ENCODE results near the gene CRISPLD2.

Gene CRISPLD2, protein sequence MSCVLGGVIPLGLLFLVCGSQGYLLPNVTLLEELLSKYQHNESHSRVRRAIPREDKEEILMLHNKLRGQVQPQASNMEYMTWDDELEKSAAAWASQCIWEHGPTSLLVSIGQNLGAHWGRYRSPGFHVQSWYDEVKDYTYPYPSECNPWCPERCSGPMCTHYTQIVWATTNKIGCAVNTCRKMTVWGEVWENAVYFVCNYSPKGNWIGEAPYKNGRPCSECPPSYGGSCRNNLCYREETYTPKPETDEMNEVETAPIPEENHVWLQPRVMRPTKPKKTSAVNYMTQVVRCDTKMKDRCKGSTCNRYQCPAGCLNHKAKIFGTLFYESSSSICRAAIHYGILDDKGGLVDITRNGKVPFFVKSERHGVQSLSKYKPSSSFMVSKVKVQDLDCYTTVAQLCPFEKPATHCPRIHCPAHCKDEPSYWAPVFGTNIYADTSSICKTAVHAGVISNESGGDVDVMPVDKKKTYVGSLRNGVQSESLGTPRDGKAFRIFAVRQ

DNA sequence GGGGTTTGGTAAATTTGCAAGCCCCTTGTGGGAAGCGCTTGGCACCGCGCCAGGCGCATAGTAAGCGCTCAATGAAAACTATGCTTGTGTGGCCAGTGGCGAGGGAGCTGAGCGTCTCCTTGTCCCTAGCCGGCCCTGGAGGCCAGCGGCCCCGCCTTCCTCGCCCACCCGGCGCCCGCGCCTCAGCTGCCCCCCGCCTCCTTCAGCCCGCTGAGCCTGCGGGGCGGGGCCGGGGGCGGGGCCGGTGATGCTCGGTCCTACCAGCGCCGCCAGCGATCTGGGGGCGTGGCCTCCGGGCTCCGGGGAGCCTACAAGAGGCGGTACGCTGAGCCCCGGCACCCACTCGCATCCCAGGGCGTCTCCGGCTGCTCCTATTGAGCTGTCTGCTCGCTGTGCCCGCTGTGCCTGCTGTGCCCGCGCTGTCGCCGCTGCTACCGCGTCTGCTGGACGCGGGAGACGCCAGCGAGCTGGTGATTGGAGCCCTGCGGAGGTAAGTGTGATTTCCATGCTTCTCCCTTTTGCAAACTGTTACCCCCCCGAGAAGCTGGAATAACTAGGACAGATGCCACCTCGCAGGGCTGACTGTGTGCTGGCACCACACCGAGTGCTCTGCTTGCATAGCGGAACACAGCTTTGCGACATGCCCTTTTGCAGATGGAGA, at the start of gene CRISPLD2:
Gene CRISPLD2 (plus strand): TSS at position 342 of the 661 bp plus-strand sequence. CDS start 18,511 bp downstream, outside the sequence.
- DNase-seq: peak; percentile 89

DNA sequence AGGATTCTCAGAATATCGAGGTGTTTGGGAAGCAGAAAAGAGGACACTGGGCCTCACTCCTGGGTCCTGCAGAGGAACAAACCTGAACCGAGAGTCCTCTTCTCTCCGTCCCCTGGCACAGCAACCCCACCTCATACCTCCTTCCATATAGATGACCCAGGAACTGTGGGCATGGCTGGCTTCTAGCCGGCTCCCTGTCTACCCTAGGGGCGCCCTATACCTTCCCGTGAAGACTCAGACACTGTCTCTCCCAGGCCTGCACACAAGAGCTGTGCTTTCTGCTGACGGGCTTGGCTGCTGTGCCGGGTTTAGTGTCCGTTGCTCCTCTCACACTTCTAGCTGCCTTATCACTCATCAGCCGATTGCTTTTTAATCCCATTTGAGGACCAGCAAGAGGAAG, 46.5 kb upstream of the CRISPLD2 start:
- DNase-seq: no peak

DNA sequence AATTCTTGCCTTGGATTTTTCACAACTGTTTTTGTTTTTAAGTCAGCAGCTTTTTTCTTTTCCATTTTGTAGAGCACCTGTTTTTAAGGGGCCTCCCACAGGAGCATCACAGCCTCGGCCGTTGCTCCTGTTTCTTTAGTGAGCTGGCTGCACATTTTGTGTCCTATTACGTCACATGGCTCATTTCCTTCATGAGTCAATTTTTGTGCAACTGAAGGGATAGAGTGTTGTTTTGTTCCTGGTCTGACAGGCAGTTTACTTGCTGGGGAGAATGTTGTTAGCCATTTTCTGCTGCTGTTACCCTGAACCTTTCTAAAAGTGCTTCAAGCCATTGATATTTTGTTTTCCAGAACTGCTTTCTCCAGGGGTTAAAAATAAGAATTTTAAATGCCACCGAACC, 45.0 kb upstream of the CRISPLD2 start:
- no peak for DNase-seq

DNA sequence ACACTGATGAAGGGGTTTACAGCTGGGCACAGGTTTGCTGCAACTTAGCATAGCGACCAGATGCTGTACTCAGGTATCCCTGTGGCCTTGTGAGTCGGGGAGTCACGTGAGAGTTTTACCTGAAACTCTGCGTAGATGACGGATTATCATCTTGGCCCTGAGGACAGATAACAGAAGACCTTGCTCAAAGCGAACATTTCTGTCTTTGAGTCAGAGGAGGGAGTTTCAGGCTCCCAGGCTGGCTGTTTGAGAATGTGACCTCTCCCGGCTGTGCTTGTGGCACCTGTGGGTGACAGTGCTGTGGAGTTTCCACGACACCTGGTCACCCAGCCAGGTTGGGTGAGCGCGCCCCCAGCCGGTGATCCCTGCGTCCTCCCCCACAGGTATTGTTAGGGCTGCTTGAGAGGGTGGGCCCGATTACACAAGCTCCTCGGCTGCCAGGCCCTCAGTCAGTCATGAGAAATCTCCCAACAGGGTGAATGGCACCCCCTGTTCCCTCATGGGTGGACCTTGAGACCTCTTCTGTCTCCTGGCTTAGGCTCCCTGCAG, 44.4 kb upstream of the CRISPLD2 start:
- DNase-seq: no peak

DNA sequence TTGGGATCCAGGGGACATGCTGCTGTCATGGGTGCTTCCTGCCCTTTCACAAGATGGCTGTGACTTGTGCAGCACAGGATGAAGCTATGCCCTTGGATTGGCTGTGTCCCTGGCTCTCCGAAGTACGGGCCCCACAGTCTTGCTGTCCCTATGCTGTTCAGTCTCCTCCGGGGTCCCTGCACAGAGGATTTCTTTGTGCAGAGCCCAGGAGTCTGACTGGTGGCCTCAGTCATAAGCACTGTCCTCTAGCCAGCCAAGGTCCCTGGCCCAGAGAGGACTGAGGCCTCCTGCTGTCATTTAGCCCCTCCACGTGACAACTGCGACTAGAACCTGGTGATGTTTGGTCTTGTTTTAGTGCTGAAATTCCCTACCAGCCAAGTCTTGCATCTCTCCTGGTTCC, 42.4 kb upstream of the CRISPLD2 start:
- DNase-seq: no peak

DNA sequence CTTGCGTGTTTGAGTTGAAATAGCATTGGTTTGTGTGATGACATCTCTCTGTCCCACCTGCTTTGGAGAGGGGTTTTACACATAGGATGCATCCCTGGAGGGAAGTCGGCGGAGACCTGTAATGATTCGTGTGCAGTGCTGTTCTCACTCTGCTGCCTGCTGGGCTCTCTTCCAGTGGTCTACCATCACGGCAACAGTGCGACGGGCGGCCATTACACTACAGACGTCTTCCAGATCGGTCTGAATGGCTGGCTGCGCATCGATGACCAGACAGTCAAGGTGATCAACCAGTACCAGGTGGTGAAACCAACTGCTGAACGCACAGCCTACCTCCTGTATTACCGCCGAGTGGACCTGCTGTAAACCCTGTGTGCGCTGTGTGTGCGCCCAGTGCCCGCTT, 41.1 kb upstream of the CRISPLD2 start:
- no peak for DNase-seq

DNA sequence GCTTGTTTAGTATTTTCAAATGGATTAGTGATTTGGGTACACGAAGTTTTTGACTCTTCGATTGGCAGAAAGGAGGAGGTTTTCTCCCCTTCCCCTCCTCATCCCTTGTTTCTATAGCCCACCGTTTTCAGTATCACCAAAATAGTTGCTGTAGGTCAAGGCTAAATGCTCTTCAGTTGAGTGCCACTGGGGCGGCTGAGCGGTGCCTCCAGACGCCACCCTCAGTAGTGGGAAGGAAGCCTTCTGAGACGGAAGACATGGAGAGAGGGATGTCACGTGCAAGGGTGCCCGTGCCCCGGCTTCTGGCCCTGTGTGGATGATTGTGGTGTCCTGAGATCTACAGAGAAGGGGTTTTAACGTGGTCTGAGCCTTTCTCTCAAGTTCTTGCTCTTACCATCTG, 39.7 kb upstream of the CRISPLD2 start:
- DNase-seq: no peak

DNA sequence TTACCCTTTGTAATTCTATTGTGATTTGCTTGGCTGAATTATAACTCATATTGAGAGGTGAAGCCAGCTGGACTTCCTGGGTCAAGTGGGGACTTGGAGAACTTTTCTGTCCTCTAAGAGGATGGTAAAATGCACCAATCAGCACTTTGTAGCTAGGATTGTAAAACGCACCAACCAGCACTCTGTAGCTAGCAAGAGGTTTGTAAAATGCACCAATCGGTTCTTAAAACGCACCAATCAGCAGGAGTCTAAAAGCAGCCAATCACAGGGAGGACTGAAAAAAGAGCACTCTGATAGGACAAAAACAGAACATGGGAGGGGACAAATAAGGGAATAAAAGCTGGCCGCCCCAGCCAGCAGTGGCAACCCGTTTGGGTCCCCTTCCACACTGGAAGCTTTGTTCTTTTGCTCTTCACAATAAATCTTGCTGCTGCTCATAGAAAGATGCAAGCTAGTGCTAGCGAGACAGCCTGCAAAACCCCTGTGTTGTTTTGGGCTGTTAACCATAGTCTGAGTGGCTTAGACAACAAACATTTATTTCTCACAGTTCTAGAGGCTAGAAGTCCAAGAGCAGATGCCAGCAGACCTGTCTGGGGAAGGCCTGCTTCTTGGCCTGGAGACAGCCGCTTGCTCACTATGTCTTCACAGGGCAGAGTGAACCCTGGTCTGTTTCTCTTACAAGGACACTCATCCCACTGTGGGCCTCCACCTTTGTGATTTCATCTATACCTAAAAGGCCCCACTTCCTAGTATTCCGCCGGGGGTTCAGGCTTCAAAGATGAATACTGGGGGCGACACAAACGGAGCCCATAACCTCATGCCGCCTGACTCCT, 39.0 kb upstream of the CRISPLD2 start:
- DNase-seq: no peak

DNA sequence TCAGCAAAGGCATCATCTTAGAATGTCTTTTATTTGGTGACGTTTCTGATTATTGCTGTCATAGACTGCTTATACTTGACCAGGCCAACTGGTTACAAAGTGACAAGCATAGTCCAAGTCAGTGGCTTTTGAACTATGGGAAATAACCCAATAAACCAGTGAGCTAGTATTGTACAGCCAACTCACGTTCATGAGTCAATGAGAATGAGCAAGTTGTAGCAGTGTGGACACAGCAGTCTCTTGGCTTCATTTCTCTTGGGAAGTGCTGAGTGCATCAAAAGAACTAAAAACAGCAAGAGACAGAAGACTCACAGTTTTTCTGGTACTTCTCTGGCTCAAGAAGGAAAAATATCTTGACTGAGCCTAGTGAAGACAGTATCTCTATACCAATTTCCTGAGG, 36.9 kb upstream of the CRISPLD2 start:
- no peak for DNase-seq

DNA sequence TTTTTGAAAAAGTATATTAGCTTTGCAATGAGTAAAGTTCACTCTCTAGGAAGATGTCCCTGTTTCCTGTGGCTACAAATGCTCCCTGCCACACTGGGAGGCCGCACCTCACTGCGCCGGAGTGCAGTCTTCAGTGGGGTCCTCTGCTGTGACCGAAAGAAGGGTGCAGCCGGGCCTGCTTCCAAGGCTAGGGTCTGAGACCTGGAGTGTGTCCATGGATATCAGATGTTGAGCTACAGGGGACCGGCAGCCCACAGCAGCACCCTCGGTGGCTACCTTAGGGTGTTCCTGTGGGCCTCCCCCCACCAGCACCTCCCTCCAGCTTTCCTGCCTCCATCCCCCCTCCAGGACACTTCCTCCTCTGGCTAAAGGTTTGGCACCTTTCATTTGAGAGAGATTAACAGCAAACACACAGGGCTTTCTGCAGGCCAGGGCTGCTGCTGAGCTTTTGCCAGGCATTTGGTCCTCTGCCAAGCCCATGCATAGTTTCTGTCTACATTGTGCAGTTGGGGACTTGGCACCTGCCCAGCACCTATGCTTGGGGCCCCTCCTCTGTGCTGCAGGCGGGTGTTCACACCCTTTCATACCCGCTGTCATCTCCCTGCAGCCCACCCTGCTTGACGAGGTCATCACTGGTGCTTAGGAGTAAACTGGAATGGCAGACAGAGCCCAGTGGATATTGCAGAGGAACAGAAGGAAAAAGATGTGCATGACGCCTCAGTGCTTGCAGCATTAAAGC, 33.8 kb upstream of the CRISPLD2 start:
- peak; percentile 71 for DNase-seq

DNA sequence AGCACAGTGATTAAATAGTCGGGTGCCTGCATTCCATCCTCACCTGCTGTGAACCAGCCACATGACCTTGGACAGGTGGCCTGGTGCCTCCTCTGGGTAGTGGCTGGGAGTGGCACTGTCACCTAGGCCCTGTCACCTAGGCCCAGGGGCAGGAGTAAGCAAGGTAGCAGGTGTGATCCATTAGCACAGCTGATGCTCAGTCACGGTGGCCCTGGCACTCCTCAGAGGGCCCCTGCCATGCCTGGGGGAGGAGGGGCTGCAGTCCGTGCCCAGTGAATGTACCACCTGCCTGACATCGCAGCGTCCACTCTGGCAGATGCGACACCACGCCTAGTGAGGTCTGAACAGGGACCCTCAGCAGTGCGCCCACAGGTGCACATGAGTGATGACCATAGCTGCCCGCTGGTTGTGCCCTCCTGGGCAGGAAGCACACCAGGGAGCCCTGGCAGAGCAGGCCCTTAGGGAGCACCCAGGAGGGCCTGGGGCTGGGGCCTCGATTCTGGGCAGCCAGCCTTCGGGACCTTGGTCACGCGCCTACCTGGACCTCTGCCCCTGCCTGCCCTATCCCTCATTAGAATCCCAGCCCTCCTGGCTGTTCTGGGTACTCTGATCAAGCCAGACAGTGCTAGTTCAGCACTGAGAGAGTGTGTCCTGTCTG, 33.1 kb upstream of the CRISPLD2 start:
- DNase-seq: no peak

DNA sequence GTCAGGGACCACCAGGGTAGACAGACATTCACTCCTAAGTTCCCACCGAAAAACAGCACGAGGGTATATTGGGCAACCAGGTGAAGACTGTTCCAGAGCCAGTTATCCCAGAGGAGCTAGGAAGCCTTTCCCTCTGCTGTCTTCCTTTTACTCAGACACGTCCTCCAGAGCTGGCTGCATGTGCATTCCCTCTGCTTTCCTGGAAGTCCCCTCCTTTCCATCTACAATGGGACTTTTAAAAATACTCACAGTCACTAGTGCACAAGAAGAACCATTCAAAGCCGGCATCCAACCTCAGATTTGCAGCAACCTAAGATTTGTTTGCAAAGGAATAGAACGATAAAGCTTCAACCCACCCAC, 32.5 kb upstream of the CRISPLD2 start:
- no peak for DNase-seq

DNA sequence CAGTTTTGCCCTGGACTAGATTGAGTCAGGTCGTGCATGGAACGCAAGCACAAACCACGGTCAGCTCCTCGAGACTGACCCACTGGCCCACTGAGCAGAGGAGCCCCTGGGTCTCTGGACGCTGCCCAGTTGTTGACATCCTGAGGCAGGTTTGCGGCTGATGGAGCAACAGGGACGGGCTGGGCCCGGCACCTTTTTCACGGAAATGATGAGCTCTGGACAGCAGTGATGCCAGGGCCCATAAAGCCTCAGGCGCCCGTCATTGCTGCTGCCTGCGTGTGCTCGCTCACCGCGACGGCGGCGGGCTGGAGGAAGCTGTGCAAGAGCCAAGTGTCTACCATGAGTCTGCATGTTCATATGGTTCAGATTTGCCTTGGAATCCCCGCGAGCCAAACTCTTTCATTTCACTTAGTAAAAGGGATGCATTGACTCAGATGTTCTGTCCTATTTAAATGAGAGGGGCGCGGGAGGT, 30.8 kb upstream of the CRISPLD2 start:
- peak; percentile 75 for DNase-seq

DNA sequence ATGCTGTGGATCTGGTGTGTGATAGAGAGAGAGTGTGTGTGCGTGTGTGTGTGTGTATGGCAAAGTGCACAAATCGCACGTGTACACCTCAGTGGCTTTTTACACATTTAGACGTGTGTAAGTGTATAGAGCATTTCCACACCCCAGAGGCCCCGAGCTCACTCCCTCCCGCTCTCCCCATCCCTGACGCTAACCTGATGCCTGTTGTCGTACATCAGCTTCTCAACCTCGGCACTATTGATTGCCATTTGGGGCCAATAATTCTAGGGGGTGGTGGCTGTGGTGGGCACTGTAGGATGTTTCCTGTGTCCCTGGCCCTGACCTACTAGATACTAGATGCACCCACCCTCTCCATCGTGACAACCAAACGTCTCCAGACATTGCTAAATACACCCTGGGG, 30.4 kb upstream of the CRISPLD2 start:
- DNase-seq: no peak

DNA sequence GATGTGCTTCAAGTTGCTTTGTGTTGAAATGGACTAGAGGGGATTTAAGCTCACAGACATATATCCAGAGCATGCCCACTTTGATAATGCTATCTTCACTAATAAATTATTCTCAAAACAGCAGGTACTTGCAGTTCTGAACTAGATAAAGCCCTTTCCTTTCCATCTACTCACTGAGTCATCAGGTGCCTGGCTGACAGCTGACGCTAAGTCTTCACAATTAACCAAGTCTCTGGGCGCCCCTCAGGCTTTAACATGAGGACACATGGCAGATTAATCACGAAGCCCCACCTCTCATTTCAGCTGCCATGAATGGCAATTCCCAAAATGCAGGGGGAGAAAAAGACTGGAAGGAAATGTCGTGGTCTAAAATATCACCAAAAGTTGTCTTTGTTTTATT, 29.5 kb upstream of the CRISPLD2 start:
- DNase-seq: no peak

DNA sequence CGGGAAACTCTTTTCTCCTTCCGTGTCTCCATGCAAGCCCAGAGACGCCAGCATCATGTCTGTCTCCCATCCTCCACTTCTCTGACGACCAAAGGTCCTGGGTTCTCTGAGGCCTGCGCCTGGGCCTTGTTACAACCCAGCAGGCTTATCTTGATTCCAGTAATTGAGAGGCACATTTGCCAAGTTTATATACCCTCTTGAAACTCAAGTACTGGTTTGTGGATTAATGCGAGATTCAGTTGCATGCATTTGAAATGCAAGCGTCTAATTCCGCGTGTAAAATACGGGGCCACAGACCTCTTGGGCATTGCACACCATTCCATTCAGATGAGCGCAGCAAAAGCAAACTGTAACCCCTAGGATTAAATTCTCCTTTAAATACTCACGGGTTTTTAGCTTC, 28.7 kb upstream of the CRISPLD2 start:
- DNase-seq: no peak

DNA sequence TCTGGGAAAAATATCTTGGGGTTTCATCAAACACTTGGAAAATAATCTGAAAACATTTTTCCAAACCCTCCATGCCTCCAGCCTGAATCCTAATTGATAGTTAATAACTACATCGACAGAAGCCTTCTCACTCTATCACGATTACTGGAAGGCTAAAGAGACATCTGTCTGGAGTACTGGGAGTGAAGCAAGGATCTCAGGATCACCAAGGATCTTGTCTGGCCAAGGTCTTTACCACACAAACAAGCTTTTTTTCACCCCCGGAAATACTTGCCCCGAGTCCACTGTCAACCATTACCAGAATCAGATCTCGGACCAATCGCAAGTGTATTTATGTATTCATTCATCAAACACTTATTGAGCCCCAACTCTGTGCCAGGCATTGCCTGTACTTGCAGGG, 28.3 kb upstream of the CRISPLD2 start:
- no peak for DNase-seq

DNA sequence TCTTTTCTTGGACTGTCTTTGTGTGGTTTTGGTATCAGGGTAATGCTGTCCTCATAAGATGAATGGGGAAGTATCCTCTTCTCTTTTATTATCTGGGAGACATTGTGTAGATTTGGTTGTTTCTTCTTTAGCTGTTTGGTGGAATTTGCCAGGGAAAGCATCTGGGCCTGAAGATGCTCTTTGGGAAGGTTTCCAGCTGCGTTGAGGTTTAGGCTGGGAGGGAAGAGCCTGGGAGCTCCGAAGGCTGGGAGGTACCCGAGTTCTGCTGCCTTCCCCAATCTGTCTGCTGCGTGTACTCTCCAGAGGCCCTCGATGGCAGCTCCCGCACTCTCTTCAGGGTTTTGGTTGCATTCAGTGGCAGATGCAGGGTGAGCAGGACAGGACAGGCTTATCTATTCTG, 25.6 kb upstream of the CRISPLD2 start:
- no peak for DNase-seq

DNA sequence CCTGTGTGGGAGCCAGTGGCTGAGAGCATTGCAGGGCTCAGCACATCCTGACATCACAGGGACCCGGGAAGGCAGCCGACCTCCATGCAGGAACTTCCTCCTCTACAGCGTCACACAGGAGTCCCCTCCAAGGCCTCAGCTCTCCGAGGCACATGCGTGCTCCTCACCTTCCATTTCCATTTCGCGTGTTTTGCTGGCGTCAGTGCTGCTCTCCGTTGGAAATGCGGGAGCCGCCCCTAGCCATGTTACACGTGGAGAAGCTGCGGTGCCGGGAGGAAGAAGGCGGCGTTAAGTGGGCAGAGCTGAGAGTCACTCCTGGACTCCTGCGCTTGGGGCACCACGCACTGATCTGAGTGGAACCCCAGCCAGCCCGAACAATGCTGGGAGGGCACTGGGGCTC, 25.2 kb upstream of the CRISPLD2 start:
- DNase-seq: no peak

DNA sequence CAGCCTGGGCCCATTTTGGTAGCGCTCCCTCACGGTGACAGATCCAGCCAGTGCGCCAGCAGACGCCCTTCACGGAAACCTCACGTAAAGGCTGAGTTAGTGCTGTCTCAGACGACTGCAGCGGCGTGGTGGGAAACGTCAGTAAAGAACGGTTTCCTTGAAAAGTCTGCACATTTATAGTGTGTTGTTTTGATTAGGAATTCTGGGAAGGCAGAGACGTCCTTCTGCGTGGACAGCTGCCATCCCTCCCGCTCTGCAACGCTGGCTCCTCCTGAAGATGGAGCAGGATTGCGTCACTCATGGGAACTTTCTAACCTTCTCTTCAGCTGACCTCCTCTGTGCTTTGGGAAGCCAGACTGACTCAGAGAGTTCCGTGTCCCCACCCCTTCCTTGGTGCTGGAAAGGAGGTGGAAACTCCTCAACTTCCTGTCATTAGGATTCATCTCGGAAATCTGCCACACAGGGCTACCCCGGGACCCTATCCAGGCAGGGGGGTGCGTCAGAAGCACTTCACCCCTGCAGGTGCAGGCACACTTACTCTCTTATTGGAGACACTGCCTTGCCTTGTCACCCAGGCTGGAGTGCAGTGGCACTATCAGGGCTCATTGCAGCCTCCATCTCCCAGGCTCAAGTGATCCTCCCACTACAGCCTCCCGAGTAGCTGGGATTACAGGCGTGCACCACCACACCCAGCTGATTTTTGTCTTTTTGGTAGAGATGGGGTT, 24.3 kb upstream of the CRISPLD2 start:
- DNase-seq: peak; percentile 69
